Right renal pelvis (tissue), 4 donors: Measurements from ENCODE around the gene TUBB2A. TPM values are rescaled to one million over a fixed set of nuclear protein-coding genes. Genes with fewer than 3 reads are reported as not detected.
"Not testable (repeated sequence)": the region's sequence is repeated elsewhere in the genome, so short reads cannot be mapped to it uniquely, and the experiment has no call there.

Experiments used
- DNase-seq, 4 donors: peaks; one replicate each; pipeline ENCODE4 v3.0.0-alpha.2; 2013; ENCODE audit warnings: low read depth in 4 of 4, low spot score in 3 of 4, missing footprints in 1 of 4
- polyA plus RNA-seq, 4 donors: library from polyadenylated mRNA; unstranded; fragments of 120-200 nt; gene quantifications; one replicate each; pipeline ENCODE4 v1.2.1, GENCODE V29; 2013; ENCODE audit not compliant: insufficient read length in 4 of 4

Gene TUBB2A
- polyA plus RNA-seq, 4 donors = 45.8 to 78.6 (median 59.0) TPM

- DNase-seq = not testable (repeated sequence)
Measured at GRCh38 chr6:3156184-3157130, 887 bp downstream of the TUBB2A start.

DNA sequence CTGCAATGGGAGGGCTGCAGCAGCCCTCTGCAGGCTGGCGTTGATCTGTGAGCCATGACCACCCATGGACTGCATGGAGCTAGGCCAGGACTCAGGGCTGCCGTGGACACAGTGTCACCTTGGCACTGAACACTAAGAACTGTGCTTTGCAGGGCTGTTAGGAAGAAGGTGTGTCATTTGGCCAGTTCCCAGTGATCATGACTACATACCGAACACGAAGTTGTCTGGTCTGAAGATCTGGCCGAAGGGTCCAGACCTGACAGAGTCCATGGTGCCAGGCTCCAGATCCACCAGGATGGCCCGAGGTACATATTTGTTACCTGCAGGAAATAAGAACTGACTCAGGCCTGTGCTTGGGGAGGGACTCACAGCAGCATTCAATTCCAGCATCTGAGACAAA lies 1.9 kb downstream of the TUBB2A start:
- DNase-seq = not testable (repeated sequence)

DNA sequence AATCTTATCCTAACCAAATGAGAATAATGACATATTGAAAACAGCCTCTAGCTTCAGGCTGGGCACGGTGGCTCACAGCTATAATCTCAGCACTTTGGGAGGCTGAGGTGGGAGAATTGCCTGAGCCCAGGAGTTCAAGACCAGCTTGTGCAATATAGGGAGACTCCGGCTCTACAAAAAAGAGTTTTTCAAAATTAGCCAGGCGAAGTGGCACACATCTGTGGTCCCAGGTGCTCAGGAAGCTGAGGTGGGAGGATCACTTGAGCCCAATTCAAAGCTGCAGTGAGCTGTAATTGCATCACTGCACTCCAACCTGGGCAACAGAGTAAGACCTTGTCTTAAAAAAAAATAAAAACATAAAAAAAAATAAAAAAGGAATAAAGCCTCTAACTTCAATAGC lies 4.7 kb downstream of the TUBB2A start:
- no peak for DNase-seq

DNA sequence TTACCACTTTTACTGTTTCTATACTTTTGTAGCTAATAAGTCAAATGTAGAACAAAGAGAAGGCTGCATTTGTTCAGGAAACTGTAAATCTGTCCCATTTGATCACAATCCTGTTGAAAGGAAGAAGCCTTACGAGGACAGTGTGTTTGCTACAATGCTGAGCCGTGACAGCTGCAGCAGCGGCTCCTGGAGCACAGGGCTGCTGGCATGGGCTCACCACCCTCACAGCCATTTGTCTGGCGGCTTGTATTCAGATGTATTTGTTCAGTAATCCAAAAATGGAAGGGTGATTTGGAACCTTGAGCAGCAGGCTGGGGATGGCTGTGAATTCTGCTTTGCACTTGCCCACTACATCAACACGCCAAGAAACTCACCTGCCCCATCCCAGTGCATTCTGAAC lies 5.7 kb downstream of the TUBB2A start:
- no peak for DNase-seq

- no peak for DNase-seq
Measured at GRCh38 chr6:3147914-3148757, 9.2 kb downstream of the TUBB2A start.

DNA sequence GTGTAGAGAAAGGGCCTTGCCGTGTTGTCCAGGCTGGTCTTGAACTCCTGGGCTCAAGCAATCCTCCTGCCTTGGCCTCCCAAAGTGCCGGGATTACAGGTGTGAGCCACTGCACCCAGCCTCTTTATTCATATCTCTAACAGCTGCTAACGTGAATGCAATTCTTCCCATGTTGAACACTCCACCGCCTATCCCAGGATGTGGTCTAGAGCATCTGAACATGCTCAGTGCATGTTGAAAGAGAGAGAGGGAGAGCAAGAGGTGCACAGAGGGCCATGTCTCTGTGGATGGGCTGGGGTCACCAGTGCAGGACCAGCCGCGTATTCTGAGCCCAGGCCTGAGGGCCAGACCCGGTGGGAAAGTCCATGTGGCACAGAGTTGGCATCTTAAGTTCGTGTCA lies 12.8 kb downstream of the TUBB2A start:
- DNase-seq = no peak

DNA sequence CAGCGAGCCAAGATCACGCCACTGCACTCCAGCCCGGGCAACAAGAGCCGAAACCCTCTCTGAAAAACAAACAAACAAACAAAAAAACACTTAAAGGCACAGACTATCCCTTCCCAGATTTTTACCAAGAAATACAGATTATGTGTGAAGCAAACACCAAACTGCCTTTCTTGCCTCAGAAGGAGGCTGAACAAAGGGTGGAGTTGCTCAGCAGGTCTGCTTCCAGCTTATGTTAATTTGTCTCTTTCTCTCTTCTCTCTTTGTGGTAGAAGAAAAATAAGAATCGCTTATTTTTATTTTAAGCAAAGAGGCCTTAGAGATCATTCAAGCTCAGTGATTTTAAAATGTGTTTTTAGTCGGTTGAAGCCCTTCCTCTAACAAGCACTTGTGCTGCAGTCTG lies 14.2 kb downstream of the TUBB2A start:
- no peak for DNase-seq

GRCh38 chr6:3142536-3142935 lies 14.8 kb downstream of the TUBB2A start:
- no peak for DNase-seq

- no peak for DNase-seq
Measured at GRCh38 chr6:3140201-3140600, 17.1 kb downstream of the TUBB2A start.

DNA sequence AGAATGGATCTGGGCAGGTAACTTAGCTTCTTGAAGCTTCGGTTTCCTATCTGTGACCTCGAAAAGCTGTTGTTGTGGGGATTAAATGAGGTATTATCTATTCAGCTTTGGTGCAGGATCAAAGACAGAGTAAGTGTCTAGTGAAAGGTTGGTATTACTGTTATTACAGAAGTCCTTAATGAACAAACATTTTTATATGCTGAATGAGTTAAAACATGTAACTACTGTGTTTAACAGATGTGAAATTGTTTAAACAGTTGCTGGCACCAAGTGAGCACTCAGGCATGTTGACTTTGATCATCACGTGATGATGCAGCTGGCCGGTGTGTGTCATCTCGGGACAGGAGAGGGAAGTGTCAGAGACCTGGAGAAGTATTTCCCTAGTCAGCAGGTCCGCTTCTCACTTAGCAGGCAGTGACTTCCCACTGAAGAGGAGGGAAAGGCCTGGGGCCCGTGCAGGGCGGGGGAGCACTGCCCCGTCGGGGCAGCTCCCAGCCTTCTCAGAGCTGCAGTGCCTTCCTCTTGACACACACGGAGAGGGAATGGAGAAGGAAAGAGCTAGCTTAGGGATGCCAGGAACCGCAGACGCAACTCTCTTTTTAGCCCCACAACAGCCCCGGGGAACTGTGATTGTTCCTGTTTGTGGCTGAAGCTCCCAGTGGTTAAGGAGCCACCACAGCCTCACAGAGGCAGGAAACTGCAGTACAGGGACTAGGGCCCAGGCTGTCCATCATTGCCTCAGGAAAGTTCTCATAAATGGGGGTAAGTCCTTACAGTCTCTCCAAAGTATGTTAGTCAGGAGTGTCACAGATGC lies 18.0 kb downstream of the TUBB2A start:
- no peak for DNase-seq

DNA sequence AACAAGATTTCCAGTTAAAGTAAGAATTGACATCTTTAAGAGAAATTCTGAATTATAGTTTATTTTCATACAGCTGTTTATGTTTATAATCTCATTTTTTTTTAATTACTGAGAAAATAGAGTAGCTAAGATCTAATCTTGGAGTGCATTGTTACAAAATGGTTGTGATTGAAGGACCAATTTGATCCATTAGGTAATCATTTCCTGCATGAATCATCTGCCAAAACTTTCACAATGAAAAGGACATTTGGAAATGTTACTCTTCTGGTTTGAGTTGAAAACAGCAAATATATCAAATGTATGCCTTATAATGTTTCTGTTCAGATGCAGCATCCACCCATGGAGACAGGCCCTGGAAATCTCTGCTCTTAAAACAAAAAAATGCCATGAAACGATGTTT lies 19.0 kb downstream of the TUBB2A start:
- DNase-seq = no peak

DNA sequence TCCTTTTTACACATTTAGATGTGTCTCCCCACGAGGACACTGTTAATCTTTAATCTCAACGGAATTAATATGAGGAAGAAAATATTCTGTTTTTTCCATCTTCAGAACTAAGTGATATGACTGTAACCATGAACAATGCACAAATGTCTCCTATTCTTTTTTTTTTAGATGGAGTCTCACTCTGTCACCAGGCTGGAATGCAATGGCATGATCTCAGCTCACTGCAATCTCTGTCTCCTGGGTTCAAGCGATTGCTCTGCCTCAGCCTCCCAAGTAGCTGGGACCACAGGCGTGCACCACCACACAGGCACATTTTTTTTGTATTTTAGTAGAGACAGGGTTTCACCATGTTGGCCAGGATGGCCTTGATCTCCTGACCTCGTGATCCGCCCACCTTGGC lies 19.5 kb downstream of the TUBB2A start:
- DNase-seq = not testable (repeated sequence)

- DNase-seq = no peak
Measured at GRCh38 chr6:3137057-3137777, 20.1 kb downstream of the TUBB2A start.

DNA sequence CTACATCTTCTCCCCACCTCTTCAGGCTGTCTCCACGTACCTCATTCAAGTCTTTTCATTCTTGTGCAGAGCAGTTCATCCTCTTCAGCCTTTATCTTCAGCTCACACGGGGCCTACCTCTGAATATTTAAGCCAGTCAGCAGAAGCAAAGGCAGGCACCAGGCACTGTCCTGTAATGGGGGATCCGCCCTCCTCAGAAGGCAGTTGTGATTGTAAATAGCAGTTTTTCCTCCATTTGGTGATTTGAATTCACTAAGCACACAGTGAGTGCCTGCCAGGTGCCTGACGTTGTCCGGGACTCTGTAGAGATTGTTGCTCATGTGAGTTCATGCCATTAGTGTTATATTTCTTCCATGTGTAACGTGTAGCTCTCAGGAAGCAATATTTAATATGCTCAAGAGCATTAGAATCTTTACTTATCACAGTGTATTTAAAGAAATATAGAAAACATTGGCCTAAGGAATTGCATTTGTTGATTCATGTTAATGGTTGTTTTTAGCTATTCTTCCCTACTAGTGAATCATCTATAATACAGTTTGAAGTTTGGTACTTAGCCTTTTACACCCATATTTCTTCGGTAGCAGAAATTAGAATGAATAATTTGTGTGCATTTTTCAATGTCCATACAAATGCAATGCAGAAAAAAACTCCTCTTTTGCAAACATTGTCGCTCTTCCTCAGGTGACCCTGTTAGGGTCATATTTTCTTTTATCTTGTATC lies 20.9 kb downstream of the TUBB2A start:
- DNase-seq = no peak

- DNase-seq = no peak
Measured at GRCh38 chr6:3135668-3136291, 21.6 kb downstream of the TUBB2A start.

DNA sequence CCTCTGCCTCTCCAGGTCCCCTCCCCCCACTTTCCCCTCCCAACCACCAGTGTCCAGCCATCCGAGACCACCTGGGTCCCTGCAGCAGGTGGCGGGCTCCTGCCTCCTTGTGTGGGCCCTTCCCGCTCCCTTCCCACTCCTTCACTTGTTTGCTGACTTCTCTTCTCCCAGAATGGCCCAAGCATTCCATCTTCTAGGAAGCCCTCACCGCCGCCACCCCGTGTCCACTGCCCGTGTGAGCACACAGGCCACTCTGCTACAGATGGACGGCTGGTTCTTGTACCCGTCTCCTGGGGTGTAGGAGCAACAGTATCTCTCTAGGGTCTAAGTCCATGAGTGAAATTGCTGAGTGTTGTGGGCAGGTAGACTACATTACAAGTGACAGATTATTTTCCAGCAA lies 23.8 kb downstream of the TUBB2A start:
- no peak for DNase-seq

DNA sequence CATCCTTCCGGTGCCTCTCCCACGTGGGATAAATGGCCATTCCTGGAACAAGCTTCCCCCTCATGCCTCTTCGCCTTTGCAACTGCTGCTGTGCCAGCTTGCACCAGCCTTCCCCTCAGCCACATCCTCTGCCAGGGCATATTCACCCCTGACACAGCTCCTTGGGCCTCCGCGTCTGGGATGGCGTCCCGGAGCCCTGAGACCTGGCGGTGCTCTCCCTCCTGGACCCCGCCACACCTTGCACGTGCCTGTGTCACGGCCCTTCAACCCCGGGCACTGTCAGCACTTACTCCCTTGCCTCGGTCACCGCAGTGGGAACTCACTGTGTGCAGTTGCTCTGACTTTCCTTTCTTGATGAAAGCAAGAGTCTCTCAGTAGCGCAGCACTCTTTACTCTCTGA lies 25.6 kb downstream of the TUBB2A start:
- no peak for DNase-seq

GRCh38 chr6:3128356-3129108 lies 28.8 kb downstream of the TUBB2A start:
- no peak for DNase-seq
